ENCODE results near the gene ARGLU1. TPM values are rescaled to one million over a fixed set of nuclear protein-coding genes. Genes with fewer than 3 reads are reported as not detected.
A peak's percentile ranks its signal among the peaks of the same experiment; 100 is the strongest.

ARGLU1 gene
- total and polyA plus RNA-seq, 8 donors: 16.6 to 321 (median 108) TPM

DNA sequence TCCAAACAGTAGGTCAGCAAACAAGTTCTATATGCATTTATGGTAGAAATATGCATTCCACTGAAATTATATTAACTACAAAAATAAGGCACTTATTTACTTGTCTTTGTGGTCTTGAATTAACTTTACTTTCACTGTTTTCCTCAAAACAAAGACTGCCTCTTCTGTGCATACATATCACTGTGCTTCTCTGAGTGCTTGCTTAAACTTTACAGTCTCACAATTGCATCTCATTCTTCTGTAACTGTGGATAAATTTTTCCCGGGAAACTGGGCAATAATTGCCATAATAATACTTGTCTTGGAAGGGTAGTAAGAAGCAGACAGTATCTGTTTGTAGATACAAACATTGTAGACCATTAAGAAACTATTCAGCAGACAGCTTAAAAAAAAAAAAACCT, 70.9 kb downstream of the ARGLU1 start:
- Histone ChIP-seq H3K27ac (peak overlapping the region in 3 of 5 donors; percentile 30 to 53 (median 35)), H3K27me3 (no peaks in the 10 kb centered on the region), H3K4me3 (no peak overlapping the region), H3K9me3 (no peaks in the 10 kb centered on the region), H3K4me1 (peaks cover 0 to 67% (median 14%) of the 10 kb centered on the region in 4 donors), H3K36me3 (peaks cover 10 to 29% (median 29%) of the 10 kb centered on the region in 4 donors)
- 33 to 47% (median 40%) methylated on average over 1 of the region's 1 CpG for WGBS, 5 donors
- no peak for TF ChIP-seq EP300 (IDR thresholded peaks at IDR 0.05)
- intact Hi-C loops (cut with DNase I; ENCODE audit: low total_unique reads): no loop called here
- no peak for DNase-seq

DNA sequence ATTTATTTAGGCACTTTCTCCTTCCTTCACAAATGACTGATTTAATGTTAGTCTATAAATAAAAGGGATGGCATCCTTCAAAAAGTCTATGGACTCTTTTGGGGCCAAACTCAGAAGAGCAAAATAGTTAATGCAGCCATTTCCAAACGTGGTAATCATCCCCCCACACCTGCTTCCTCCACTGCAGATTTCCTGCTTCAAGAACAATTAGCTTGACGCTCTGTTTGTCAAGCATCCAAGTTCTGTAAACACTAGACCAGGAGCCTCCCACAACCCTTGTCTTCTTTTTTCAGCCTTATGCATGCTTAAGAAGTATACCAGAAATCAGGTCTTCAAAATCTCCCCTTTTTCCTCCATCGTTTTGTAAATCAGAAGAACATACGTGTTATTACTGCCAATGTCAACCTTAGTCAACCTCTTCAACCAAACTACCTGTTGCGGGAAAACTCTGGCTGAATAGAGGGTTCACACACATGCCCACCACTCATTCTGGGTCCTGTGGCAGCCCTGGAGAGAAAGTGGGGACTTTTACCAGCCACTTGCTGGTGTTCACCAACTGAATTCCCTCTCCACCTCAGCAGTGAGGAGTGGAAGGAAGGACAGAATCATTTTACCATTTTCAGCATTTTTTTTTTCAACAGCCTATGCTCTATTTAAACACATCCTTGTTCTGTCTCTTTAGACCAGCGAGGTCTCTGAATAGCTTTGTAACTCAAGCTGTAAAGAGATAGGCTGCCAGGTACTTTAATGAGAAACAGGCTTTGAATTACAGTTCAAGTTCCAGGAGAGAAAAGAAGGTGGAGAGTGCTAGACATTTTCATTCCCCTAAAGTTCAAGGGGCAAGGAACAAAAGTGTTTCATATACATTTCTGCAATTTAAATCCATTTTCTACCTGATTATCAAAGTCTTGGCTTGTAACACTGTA, 71.6 kb downstream of the ARGLU1 start:
- H3K27me3 ChIP-seq: no peaks in the 10 kb centered on the region
- H3K9me3 ChIP-seq: no peaks in the 10 kb centered on the region
- peak overlapping the region in 3 of 5 donors; percentile 30 to 53 (median 35) for H3K27ac ChIP-seq
- H3K36me3 ChIP-seq: peaks cover 13 to 37% (median 35%) of the 10 kb centered on the region in 4 donors
- intact Hi-C loops (cut with DNase I; ENCODE audit: low total_unique reads): no loop called here
- H3K4me1 ChIP-seq: peaks cover 0 to 71% (median 14%) of the 10 kb centered on the region in 4 donors
- peak in 1 of 3 donors; percentile 3 for TF ChIP-seq POLR2AphosphoS5 (IDR thresholded peaks at IDR 0.05)
- TF ChIP-seq POLR2A (IDR thresholded peaks at IDR 0.05): no peak
- no peak overlapping the region for H3K4me3 ChIP-seq
- 36 to 49% (median 45%) methylated on average over 6 of the region's 6 CpGs for WGBS, 5 donors
- peak in 1 of 2 donors; percentile 75 for DNase-seq

- Histone ChIP-seq H3K9me3 (no peaks in the 10 kb centered on the region), H3K36me3 (peaks cover 13 to 42% (median 38%) of the 10 kb centered on the region in 4 donors), H3K27ac (no peak overlapping the region), H3K4me1 (peaks cover 0 to 70% (median 16%) of the 10 kb centered on the region in 4 donors), H3K27me3 (no peaks in the 10 kb centered on the region), H3K4me3 (no peak overlapping the region)
- intact Hi-C loops (cut with DNase I; ENCODE audit: low total_unique reads): no loop called here
- no peak for DNase-seq
- TF ChIP-seq POLR2AphosphoS5 (IDR thresholded peaks at IDR 0.05) (no peak), POLR2A (IDR thresholded peaks at IDR 0.05) (no peak), EP300 (IDR thresholded peaks at IDR 0.05) (no peak), CTCF (IDR thresholded peaks at IDR 0.05) (no peak)
- 87 to 95% (median 94%) methylated on average over 3 of the region's 3 CpGs for WGBS, 5 donors
Measured at GRCh38 chr13:106494936-106495335, 73.0 kb downstream of the ARGLU1 start.

DNA sequence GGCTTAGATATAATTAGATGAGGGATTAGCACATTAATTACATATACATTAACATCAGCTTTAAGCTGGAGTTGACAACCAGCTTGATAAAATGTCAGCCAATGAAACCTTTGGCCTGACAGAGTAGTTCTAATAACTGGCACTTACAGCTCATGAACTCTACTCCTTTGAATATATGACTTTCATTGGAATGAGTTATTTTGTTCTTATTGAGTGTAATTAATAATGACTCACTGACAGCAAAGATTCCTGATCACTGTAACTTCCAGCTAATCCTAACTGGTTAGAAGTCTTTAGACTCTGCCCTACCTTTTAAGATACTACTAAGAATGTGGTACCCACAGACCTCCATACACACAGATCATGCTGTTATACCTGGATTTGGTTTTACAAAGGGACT, 73.4 kb downstream of the ARGLU1 start:
- H3K27ac ChIP-seq: no peak overlapping the region
- intact Hi-C loops (cut with DNase I; ENCODE audit: low total_unique reads): no loop called here
- H3K27me3 ChIP-seq: no peaks in the 10 kb centered on the region
- peaks cover 0 to 66% (median 16%) of the 10 kb centered on the region in 4 donors for H3K4me1 ChIP-seq
- no peak for DNase-seq
- H3K36me3 ChIP-seq: peaks cover 13 to 42% (median 38%) of the 10 kb centered on the region in 4 donors
- no peak for TF ChIP-seq POLR2AphosphoS5 (IDR thresholded peaks at IDR 0.05)
- TF ChIP-seq CTCF (IDR thresholded peaks at IDR 0.05): no peak
- no peak for TF ChIP-seq POLR2A (IDR thresholded peaks at IDR 0.05)
- TF ChIP-seq EP300 (IDR thresholded peaks at IDR 0.05): no peak
- H3K9me3 ChIP-seq: no peaks in the 10 kb centered on the region
- no peak overlapping the region for H3K4me3 ChIP-seq

GRCh38 chr13:106493533-106494220, 74.3 kb downstream of the ARGLU1 start:
- Histone ChIP-seq H3K4me1 (peaks cover 0 to 65% (median 16%) of the 10 kb centered on the region in 4 donors), H3K27ac (no peak overlapping the region), H3K27me3 (no peaks in the 10 kb centered on the region), H3K9me3 (no peaks in the 10 kb centered on the region), H3K4me3 (no peak overlapping the region), H3K36me3 (peaks cover 13 to 42% (median 38%) of the 10 kb centered on the region in 4 donors)
- no peak for TF ChIP-seq POLR2A (IDR thresholded peaks at IDR 0.05)
- no peak for TF ChIP-seq EP300 (IDR thresholded peaks at IDR 0.05)
- TF ChIP-seq CTCF (IDR thresholded peaks at IDR 0.05): no peak
- no peak for TF ChIP-seq POLR2AphosphoS5 (IDR thresholded peaks at IDR 0.05)
- no peak for DNase-seq
- intact Hi-C loops (cut with DNase I; ENCODE audit: low total_unique reads): no loop called here
- WGBS, 5 donors: 76 to 83% (median 80%) methylated on average over 17 of the region's 17 CpGs

Measured in stomach (tissue), 9 donors.